ENCODE data around the gene FHOD3.
A peak's percentile ranks its signal among the peaks of the same experiment; 100 is the strongest.

FHOD3 gene

DNA sequence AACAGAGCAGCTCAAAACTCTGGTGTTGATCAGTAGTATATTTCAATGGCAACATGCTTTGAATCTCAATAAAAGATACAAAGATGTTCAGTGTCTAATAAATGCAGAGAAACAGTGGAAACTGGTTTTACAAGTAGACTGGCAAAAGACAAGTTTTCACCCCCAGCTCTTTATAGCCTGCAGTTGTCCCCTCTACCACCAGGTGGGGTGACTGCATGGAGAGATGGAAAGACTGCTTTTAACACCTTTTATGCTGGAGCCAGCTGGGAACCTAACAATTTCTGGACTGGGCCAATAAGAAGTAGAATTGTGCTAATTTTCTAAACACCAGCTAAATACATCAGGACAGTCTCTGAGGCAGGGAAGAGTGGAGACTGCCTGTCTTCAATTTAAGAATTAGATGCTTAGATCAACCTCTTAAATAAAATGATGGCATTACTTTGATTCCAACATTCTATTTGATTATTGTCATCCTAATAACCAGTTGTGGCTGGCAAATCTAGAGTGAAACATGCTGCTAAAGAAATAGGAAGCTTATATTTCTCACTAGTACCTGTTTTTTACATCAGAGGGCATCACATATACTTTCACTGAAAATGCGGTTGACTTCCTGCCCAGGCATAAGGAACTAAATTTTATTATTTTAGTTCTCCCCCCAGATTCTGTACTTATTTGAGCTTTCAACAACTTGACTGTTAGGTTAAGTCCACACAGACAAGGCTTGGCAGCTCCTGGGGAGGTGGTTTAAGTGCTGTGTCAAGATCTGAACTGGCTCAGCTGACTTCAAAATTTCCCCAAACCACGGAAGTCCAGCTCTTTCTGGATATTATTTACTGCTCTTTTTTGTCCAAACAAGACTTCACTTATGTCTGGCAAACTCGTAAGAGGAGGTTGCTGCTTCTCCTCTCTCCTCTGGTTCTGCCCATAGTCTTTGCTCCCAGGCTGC, 390.8 kb downstream of the FHOD3 start (continued):
- TF ChIP-seq ZBTB8A (tag by site-specific recombination; IDR thresholded peaks at IDR 0.05): no peak
- TF ChIP-seq PRDM2 (tag by site-specific recombination; IDR thresholded peaks at IDR 0.05; ENCODE audit: borderline replicate concordance): no peak
- peak; percentile 23 for TF ChIP-seq ZNF654 (tag by site-specific recombination; IDR thresholded peaks at IDR 0.05; ENCODE audit: low read depth)

GRCh38 chr18:36692371-36692770, 394.9 kb downstream of the FHOD3 start:
- POLR2A ChIA-PET: no interaction called here
- Histone ChIP-seq H3K36me3 (ENCODE audit: control insufficient read depth in 2 of 2, insufficient read depth in 1 of 2, low read length in 2 of 2) (no peaks in the 10 kb centered on the region), H3K4me1 (ENCODE audit: control insufficient read depth, insufficient read depth, low read length) (no peaks in the 10 kb centered on the region), H3K27ac (ENCODE audit: extremely low read depth, low read depth, low read length) (no peak overlapping the region), H3K9me3 (ENCODE audit: control insufficient read depth, insufficient read depth, low read depth, low read length) (no peaks in the 10 kb centered on the region), H3K4me3 (ENCODE audit: low read depth, low read length) (no peak overlapping the region)
- TF ChIP-seq ZNF416 (tag by site-specific recombination; IDR thresholded peaks at IDR 0.05) (no peak), SCRT2 (tag by site-specific recombination; IDR thresholded peaks at IDR 0.05) (no peak)
- CTCF ChIA-PET: interaction anchor here (0.6 to 1.1 kb wide), 3 partner anchors 34 to 228 kb away, joined by 3 to 4 read pairs (median 3); no protein-coding TSS in a partner anchor

GRCh38 chr18:36692921-36693332, 395.4 kb downstream of the FHOD3 start:
- POLR2A ChIA-PET: no interaction called here
- H3K9me3 ChIP-seq (ENCODE audit: control insufficient read depth, insufficient read depth, low read depth, low read length): no peaks in the 10 kb centered on the region
- CTCF ChIA-PET: interaction anchor here (1.0 to 1.1 kb wide), 2 partner anchors 34 to 60 kb away, joined by 3 to 4 read pairs; no protein-coding TSS in a partner anchor
- H3K4me1 ChIP-seq (ENCODE audit: control insufficient read depth, insufficient read depth, low read length): no peaks in the 10 kb centered on the region
- no peak overlapping the region for H3K27ac ChIP-seq (ENCODE audit: extremely low read depth, low read depth, low read length)
- H3K4me3 ChIP-seq (ENCODE audit: low read depth, low read length): no peak overlapping the region
- H3K36me3 ChIP-seq (ENCODE audit: control insufficient read depth in 2 of 2, insufficient read depth in 1 of 2, low read length in 2 of 2): no peaks in the 10 kb centered on the region
- TF ChIP-seq KLF1 (tag by site-specific recombination; IDR thresholded peaks at IDR 0.05) (no peak), ZSCAN30 (tag by site-specific recombination; IDR thresholded peaks at IDR 0.05) (no peak), ZBTB8A (tag by site-specific recombination; IDR thresholded peaks at IDR 0.05) (no peak), RBAK (tag by site-specific recombination; IDR thresholded peaks at IDR 0.05) (no peak), ZNF645 (tag by site-specific recombination; IDR thresholded peaks at IDR 0.05) (no peak), ZNF792 (tag by site-specific recombination; IDR thresholded peaks at IDR 0.05) (no peak), ZNF830 (tag by site-specific recombination; IDR thresholded peaks at IDR 0.05; ENCODE audit: low read depth) (no peak), ZBTB6 (tag by site-specific recombination; IDR thresholded peaks at IDR 0.05) (no peak), PRDM1 (tag by site-specific recombination; IDR thresholded peaks at IDR 0.05) (no peak), ZNF518A (tag by site-specific recombination; conservative IDR thresholded peaks at IDR 0.05; ENCODE audit: low read depth) (no peak), ZNF157 (tag by site-specific recombination; IDR thresholded peaks at IDR 0.05) (no peak), ZNF571 (tag by site-specific recombination; IDR thresholded peaks at IDR 0.05) (no peak), ZNF16 (tag by site-specific recombination; IDR thresholded peaks at IDR 0.05; ENCODE audit: low read depth) (no peak), ZNF514 (tag by site-specific recombination; IDR thresholded peaks at IDR 0.05) (no peak), GLI2 (tag by site-specific recombination; IDR thresholded peaks at IDR 0.05; ENCODE audit: borderline replicate concordance, low read depth) (no peak)
